ENCODE measurements around the gene UNCX.

GRCh38 chr7:1260244-1260635 is 27.6 kb downstream of the UNCX start:
- TF ChIP-seq POLR2A (IDR thresholded peaks at IDR 0.05) (no peak), POLR2AphosphoS5 (IDR thresholded peaks at IDR 0.05) (no peak)

All from stomach (tissue), 4 donors.